Measurements from ENCODE around the gene OPA1.

DNA sequence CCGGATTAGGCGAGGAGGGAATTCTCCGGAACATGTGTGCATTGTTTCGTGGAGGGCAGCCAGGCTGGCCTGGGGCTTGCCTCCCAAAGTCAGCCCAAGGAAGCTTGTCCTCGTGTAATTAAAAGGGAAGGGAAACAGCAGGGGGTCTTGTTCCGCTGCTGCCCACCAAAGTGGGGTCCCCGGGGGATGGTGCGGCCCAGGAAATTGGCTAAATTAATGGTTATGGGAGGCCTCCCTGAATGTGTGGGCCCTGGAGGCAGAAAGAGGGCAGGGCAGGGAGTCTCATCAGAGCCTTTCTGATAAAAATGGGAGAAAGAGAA is 118.1 kb downstream of the OPA1 start:
- TF ChIP-seq, protein P1, sequence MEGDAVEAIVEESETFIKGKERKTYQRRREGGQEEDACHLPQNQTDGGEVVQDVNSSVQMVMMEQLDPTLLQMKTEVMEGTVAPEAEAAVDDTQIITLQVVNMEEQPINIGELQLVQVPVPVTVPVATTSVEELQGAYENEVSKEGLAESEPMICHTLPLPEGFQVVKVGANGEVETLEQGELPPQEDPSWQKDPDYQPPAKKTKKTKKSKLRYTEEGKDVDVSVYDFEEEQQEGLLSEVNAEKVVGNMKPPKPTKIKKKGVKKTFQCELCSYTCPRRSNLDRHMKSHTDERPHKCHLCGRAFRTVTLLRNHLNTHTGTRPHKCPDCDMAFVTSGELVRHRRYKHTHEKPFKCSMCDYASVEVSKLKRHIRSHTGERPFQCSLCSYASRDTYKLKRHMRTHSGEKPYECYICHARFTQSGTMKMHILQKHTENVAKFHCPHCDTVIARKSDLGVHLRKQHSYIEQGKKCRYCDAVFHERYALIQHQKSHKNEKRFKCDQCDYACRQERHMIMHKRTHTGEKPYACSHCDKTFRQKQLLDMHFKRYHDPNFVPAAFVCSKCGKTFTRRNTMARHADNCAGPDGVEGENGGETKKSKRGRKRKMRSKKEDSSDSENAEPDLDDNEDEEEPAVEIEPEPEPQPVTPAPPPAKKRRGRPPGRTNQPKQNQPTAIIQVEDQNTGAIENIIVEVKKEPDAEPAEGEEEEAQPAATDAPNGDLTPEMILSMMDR (IDR thresholded peaks at IDR 0.05), result no peak
- TF ChIP-seq EP300 (IDR thresholded peaks at IDR 0.05), result no peak
